VCaP (cell line): ENCODE data around the gene USP1.

Source experiments
- H3K27ac ChIP-seq: fragments of 450-650 bp; 2 replicates; pipeline ENCODE4 v1.5.1; 2017
- CTCF ChIP-seq: fragments of 450-650 bp; conservative IDR thresholded peaks from 2 replicates; pipeline ENCODE4 v1.5.1; 2017; ENCODE audit warnings: mild to moderate bottlenecking, moderate library complexity

USP1 gene

GRCh38 chr1:62426794-62427193, 10.1 kb upstream of the USP1 start:
- TF ChIP-seq CTCF = no peak

GRCh38 chr1:62428351-62428750, 8.5 kb upstream of the USP1 start:
- H3K27ac ChIP-seq = no peak overlapping the region
- TF ChIP-seq CTCF = no peak

More at GRCh38 chr1:62426794-62427193, 10.1 kb upstream of the USP1 start:
- no peak overlapping the region for H3K27ac ChIP-seq

GRCh38 chr1:62429581-62429980, 7.3 kb upstream of the USP1 start:
- TF ChIP-seq CTCF = no peak
- H3K27ac ChIP-seq = no peak overlapping the region

GRCh38 chr1:62433861-62434617, 2.8 kb upstream of the USP1 start:
- 0 out of 2 replicates have a peak, but pooled peaks have one; percentile 15 for TF ChIP-seq CTCF
- H3K27ac ChIP-seq = no peak overlapping the region

GRCh38 chr1:62434618-62435001, 2.2 kb upstream of the USP1 start:
- H3K27ac ChIP-seq = peak overlapping the region; percentile 99; the same call in 1 of the 2 replicates
- no peak for TF ChIP-seq CTCF

- no peak for TF ChIP-seq CTCF
- H3K27ac ChIP-seq = peak overlapping the region; percentile 99
Observed at GRCh38 chr1:62435231-62436038, 1.4 kb upstream of the USP1 start.

- TF ChIP-seq CTCF = no peak
- peak overlapping the region; percentile 99 for H3K27ac ChIP-seq
Observed at GRCh38 chr1:62436039-62436465, 797 bp upstream of the USP1 start.
